A549 (cell line): ENCODE measurements around the gene AMER1. TPM values are rescaled to one million over a fixed set of nuclear protein-coding genes. Genes with fewer than 3 reads are reported as not detected.

Source experiments
- ATAC-seq, 2 experiments: fragments of 200-7000 bp in 1 of 2; fragments of >200 bp in 1 of 2; cut with Nextera tagmentation in 1 of 2; cut with Tn5 transposase in 1 of 2; 3 replicates each; pipeline versions ENCODE4 v1.8.0 to v1.9.1; 2018 to 2020; ENCODE audit warnings: mild to moderate bottlenecking in 1 of 2, moderate library complexity in 1 of 2
- CTCF ChIA-PET: fragments of 300-600 bp; sonication (Branson Sonifier 250); formaldehyde crosslinking; extraction: SDS; loops from one replicate; lab custom pipeline; 2021; ENCODE audit warnings: antibody characterized with exemption, inconsistent platforms; lab: Yijun Ruan, JAX
- POLR2A ChIA-PET: fragments of 350-600 bp; formaldehyde crosslinking; extraction: SDS; loops from one replicate; lab custom pipeline; 2021; ENCODE audit warnings: antibody characterized with exemption, inconsistent platforms; lab: Yijun Ruan, JAX
- DNase-seq, 2 experiments: peaks; one replicate each; pipeline versions ENCODE4 v3.0.0 to v3.0.0-alpha.2; 2011 to 2016; ENCODE audit warnings: low read depth in 1 of 2, low spot score in 1 of 2
- FAIRE-seq: peaks from 2 replicates; lab custom pipeline; 2011; peaks lifted over from hg19 to GRCh38; lab: Jason Lieb, UNC
- H3K27ac ChIP-seq, 2 experiments: fragments of >200 bp; sonication (Bioruptor Twin); formaldehyde crosslinking; 3 replicates each; pipeline ENCODE4 v1.5.1; 2016 to 2017
- H3K4me1 ChIP-seq: fragments of >200 bp; sonication (Bioruptor Twin); formaldehyde crosslinking; 3 replicates; pipeline ENCODE4 v1.6.1; 2016
- H3K4me2 ChIP-seq: fragments of >200 bp; sonication (Bioruptor Twin); formaldehyde crosslinking; 3 replicates; pipeline ENCODE4 v1.6.1; 2016
- H3K4me3 ChIP-seq: fragments of >200 bp; sonication (Bioruptor Twin); formaldehyde crosslinking; 3 replicates; pipeline ENCODE4 v1.5.1; 2016
- H3K9me3 ChIP-seq: fragments of >200 bp; sonication (Bioruptor Twin); formaldehyde crosslinking; 3 replicates; pipeline ENCODE4 v1.6.1; 2016
- BHLHE40 ChIP-seq: IDR thresholded peaks from 2 replicates; pipeline ENCODE4 v1.6.1; 2012; ENCODE audit warnings: low read depth, low read length, inconsistent platforms
- CBX2 ChIP-seq: fragments of 200-600 bp; sonication (generic); IDR thresholded peaks from 2 replicates; pipeline ENCODE4 v1.6.1; 2016; ENCODE audit warnings: low read depth, mild to moderate bottlenecking, borderline replicate concordance
- CBX8 ChIP-seq: fragments of 200-600 bp; sonication (generic); IDR thresholded peaks from 2 replicates; pipeline ENCODE4 v1.6.1; 2016
- CHD2 ChIP-seq: fragments of 150-350 bp; IDR thresholded peaks from 2 replicates; pipeline ENCODE4 v1.6.1; 2014; ENCODE audit warnings: low read length; ENCODE audit not compliant: partially characterized antibody
- CHD4 ChIP-seq: fragments of 200-600 bp; sonication (generic); IDR thresholded peaks from 2 replicates; pipeline ENCODE4 v1.6.1; 2016; ENCODE audit warnings: antibody characterized with exemption, mild to moderate bottlenecking, borderline replicate concordance
- EP300 ChIP-seq, 2 experiments: fragments of >200 bp; sonication (Bioruptor Twin); formaldehyde crosslinking; IDR thresholded peaks; 2 replicates in 1 of 2; 3 replicates in 1 of 2; pipeline ENCODE4 v1.6.1; 2016 to 2017
- FOSB ChIP-seq: fragments of 250-450 bp; sonication (Bioruptor Pico); IDR thresholded peaks from 2 replicates; pipeline ENCODE4 v1.5.0; 2020; ENCODE audit warnings: mild to moderate bottlenecking, moderate library complexity
- GATA3 ChIP-seq: IDR thresholded peaks from 2 replicates; pipeline ENCODE4 v1.6.1; 2012; ENCODE audit warnings: borderline replicate concordance
- HEYL ChIP-seq: fragments of 250-450 bp; sonication (Bioruptor Pico); IDR thresholded peaks from 2 replicates; pipeline ENCODE4 v1.8.0; 2021; ENCODE audit warnings: mild to moderate bottlenecking, moderate library complexity
- HOXA7 ChIP-seq: fragments of 250-450 bp; sonication (Bioruptor Pico); IDR thresholded peaks from 2 replicates; pipeline ENCODE4 v1.5.0; 2020; ENCODE audit warnings: mild to moderate bottlenecking, moderate library complexity
- HOXB13 ChIP-seq: fragments of 250-450 bp; sonication (Bioruptor Pico); IDR thresholded peaks from 2 replicates; pipeline ENCODE4 v1.5.0; 2020; ENCODE audit warnings: low read depth, mild to moderate bottlenecking, moderate library complexity
- HOXB5 ChIP-seq: fragments of 250-450 bp; sonication (Bioruptor Pico); IDR thresholded peaks from 2 replicates; pipeline ENCODE4 v1.5.0; 2020; ENCODE audit warnings: mild to moderate bottlenecking, moderate library complexity
- JUN ChIP-seq, 2 experiments: fragments of >200 bp; sonication (Bioruptor Twin); formaldehyde crosslinking; IDR thresholded peaks; 2 replicates in 1 of 2; 3 replicates in 1 of 2; pipeline ENCODE4 v1.6.1; 2016 to 2017
- KDM5A ChIP-seq: fragments of 200-600 bp; sonication (generic); IDR thresholded peaks from 2 replicates; pipeline ENCODE4 v1.6.1; 2016; ENCODE audit warnings: antibody characterized with exemption, mild to moderate bottlenecking
- NFE2L2 ChIP-seq: fragments of 150-350 bp; conservative IDR thresholded peaks from 2 replicates; pipeline ENCODE4 v1.6.1; 2014; ENCODE audit warnings: low read length
- POLR2A ChIP-seq: IDR thresholded peaks from 2 replicates; pipeline ENCODE4 v1.6.1; 2012; ENCODE audit warnings: mild to moderate bottlenecking, low read length
- POLR2AphosphoS2 ChIP-seq: conservative IDR thresholded peaks from 2 replicates; pipeline ENCODE4 v1.6.1; 2012; ENCODE audit warnings: low read length, improper control_type of control experiment, inconsistent platforms
- RARB ChIP-seq: fragments of 250-450 bp; sonication (Bioruptor Pico); IDR thresholded peaks from 2 replicates; pipeline ENCODE4 v1.8.0; 2021; ENCODE audit warnings: mild to moderate bottlenecking, moderate library complexity
- RCOR1 ChIP-seq: fragments of 150-350 bp; IDR thresholded peaks from 2 replicates; pipeline ENCODE4 v1.6.1; 2014; ENCODE audit warnings: antibody characterized with exemption, low read length, low read depth
- SMC3 ChIP-seq: fragments of >200 bp; sonication (Bioruptor Twin); formaldehyde crosslinking; IDR thresholded peaks from 3 replicates; pipeline ENCODE4 v1.6.1; 2018; ENCODE audit warnings: inconsistent platforms
- TFCP2L1 ChIP-seq: fragments of 250-450 bp; sonication (Bioruptor Pico); IDR thresholded peaks from 2 replicates; pipeline ENCODE4 v1.5.0; 2021; ENCODE audit warnings: mild to moderate bottlenecking
- ZC3H11A ChIP-seq: fragments of 450-650 bp; IDR thresholded peaks from 2 replicates; pipeline ENCODE4 v1.6.1; 2014; ENCODE audit warnings: antibody characterized with exemption, mild to moderate bottlenecking
- ZFP36 ChIP-seq: fragments of 450-650 bp; IDR thresholded peaks from 2 replicates; pipeline ENCODE4 v1.6.1; 2014; ENCODE audit warnings: borderline replicate concordance; ENCODE audit not compliant: partially characterized antibody
- ZNF302 ChIP-seq: fragments of 250-450 bp; sonication (Bioruptor Pico); IDR thresholded peaks from 2 replicates; pipeline ENCODE4 v1.9.0; 2021; ENCODE audit warnings: inconsistent platforms, mild to moderate bottlenecking, moderate library complexity
- WGBS: methylation state at CpG from one replicate; pipeline ENCODE4 v1.1.6; 2017; ENCODE audit errors: missing lambda C conversion rate; 5-methylcytosine and 5-hydroxymethylcytosine counted together
- polyA plus RNA-seq, 4 experiments: library from polyadenylated mRNA; depleted of rRNA in 3 of 4; stranded (reverse); fragments of >200 nt; fragmentation: RNase III in 1 of 4; extraction: RNeasy Plus Mini Kit Qiagen cat#74134 plus additional on column Dnase treatment in 1 of 4; gene quantifications; 2 replicates in 3 of 4; 3 replicates in 1 of 4; pipeline ENCODE4 v1.2.3, GENCODE V29; 2011 to 2017
- TF ChIP-seq, protein P1 (sequence below): IDR thresholded peaks from 2 replicates; pipeline ENCODE4 v1.6.1; 2012
- TF ChIP-seq, protein P2 (sequence below): fragments of 450-650 bp; IDR thresholded peaks from 2 replicates; pipeline ENCODE4 v1.6.1; 2014; ENCODE audit warnings: antibody characterized with exemption
- TF ChIP-seq, protein P3 (sequence below): fragments of 150-350 bp; IDR thresholded peaks from 2 replicates; pipeline ENCODE4 v1.6.1; 2014; ENCODE audit warnings: low read depth, mild to moderate bottlenecking, low read length

AMER1 gene
- polyA plus RNA-seq, 2 of the 4 experiments (the other 2 are of a cell fraction), result 1.9 to 2.8 TPM

DNA sequence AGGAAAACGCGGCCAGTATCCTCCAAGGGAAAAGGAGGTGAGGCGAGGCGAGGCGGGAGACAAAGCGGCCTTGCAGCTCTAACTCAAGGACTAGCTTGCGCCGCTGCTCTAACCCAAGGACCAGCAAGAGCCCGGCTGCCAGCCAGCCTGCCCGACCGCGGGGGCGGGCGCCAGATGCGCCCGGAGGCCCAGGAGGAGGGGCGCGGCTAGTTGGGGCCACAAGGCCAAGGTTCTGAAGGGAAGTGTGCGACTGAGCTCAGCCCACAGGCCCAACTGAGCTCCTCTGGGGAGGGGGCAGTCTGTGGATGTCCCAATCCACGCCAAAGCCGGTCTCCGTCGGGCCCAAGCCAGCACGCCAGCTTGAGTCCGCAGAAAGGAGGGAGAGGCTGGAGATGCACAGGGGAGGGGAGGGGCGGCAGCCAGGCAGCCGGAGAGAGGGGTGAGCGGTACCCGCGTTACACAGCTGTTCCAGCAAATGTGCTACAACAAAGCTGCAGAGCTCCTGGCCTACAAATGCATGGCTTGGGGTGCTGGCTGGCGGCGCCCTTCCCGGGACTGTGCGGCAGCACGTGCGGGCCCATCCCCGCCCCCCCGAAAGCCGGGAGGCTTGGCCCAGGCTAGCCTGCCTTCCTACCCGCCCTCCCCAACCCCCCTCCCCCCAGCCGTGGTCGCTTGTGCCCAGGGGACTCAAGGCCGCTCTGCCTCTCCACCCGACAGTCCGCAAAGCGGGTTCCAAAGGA lies 637 bp downstream of the AMER1 start:
- ChIA-PET POLR2A (interaction anchor here (0.9 to 2.0 kb wide), 5 partner anchors 9 to 450 kb away, joined by 3 to 5 read pairs (median 3); partner anchors contain the start of gene MTMR8), CTCF (no interaction called here)
- ATAC-seq (peak; percentile 32 to 53), DNase-seq (peak in 1 of 2 experiments; percentile 42), FAIRE-seq (no peak)
- Histone ChIP-seq H3K27ac (peak overlapping the region; percentile 93 to 97), H3K4me3 (peak overlapping the region; percentile 91), H3K9me3 (no peaks in the 10 kb centered on the region), H3K4me2 (peak overlapping the region; percentile 87), H3K4me1 (peaks cover 7% of the 10 kb centered on the region)
- WGBS, result 44% methylated on average over 8 of the region's 46 CpGs
- TF ChIP-seq HOXB13 (CRISPR knock-in tag) (no peak), BHLHE40 (no peak), CHD4 (no peak)
- TF ChIP-seq, protein P1, sequence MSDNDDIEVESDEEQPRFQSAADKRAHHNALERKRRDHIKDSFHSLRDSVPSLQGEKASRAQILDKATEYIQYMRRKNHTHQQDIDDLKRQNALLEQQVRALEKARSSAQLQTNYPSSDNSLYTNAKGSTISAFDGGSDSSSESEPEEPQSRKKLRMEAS, result peak; percentile 45; the same call in 1 of the 2 replicates

GRCh38 chrX:64204252-64204651 lies 1.3 kb downstream of the AMER1 start:
- CTCF ChIA-PET, result no interaction called here
- ATAC-seq (no peak), DNase-seq (no peak), FAIRE-seq (no peak)
- Histone ChIP-seq H3K27ac (peak overlapping the region; percentile 93 to 97), H3K4me1 (peaks cover 7% of the 10 kb centered on the region), H3K4me3 (peak overlapping the region; percentile 91), H3K9me3 (no peaks in the 10 kb centered on the region), H3K4me2 (peak overlapping the region; percentile 87)
- WGBS, result 97% methylated on average over 4 of the region's 23 CpGs
- POLR2A ChIA-PET, result no interaction called here
- no peak for TF ChIP-seq CBX8
- no peak for TF ChIP-seq RARB (CRISPR knock-in tag)
- TF ChIP-seq TFCP2L1 (CRISPR knock-in tag), result no peak
- TF ChIP-seq POLR2A, result no peak

DNA sequence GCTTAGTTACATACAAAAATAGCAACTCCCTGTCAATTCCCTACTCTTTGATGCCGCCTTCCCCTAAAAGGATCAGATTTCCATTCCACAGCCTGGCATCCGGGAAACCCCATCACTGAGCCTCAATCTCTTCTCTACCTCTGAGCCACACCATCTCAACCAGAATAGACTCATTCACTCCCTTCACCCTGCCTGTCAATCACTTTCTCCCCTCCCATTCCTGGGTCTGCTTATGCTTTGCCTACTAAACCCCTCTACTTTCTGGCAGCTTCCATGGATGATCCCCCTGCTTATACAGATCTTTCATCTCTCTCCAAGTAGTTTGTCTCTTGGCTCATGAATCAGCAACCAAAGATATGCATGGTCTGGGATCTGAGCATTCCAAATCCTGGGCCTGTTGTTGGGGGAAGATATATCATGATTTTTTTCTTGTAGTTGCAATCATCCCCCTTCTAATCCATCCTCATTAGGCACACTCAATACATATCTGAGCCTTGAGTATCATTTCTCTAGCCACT lies 2.6 kb downstream of the AMER1 start:
- TF ChIP-seq CHD2, result no peak
- no peak for TF ChIP-seq KDM5A
- TF ChIP-seq POLR2AphosphoS2, result no peak
- TF ChIP-seq HOXA7 (CRISPR knock-in tag), result no peak
- TF ChIP-seq JUN (IDR thresholded peaks at IDR 0.05), result no peak
- TF ChIP-seq ZNF302 (CRISPR knock-in tag), result no peak
- TF ChIP-seq FOSB, result no peak
- TF ChIP-seq GATA3, result no peak
- TF ChIP-seq, protein P2, sequence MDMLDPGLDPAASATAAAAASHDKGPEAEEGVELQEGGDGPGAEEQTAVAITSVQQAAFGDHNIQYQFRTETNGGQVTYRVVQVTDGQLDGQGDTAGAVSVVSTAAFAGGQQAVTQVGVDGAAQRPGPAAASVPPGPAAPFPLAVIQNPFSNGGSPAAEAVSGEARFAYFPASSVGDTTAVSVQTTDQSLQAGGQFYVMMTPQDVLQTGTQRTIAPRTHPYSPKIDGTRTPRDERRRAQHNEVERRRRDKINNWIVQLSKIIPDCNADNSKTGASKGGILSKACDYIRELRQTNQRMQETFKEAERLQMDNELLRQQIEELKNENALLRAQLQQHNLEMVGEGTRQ, result no peak
- TF ChIP-seq HOXB5 (CRISPR knock-in tag), result no peak
- TF ChIP-seq RCOR1, result no peak
- TF ChIP-seq ZC3H11A, result no peak
- no peak for TF ChIP-seq SMC3
- no peak for TF ChIP-seq ZFP36
- TF ChIP-seq, protein P3, sequence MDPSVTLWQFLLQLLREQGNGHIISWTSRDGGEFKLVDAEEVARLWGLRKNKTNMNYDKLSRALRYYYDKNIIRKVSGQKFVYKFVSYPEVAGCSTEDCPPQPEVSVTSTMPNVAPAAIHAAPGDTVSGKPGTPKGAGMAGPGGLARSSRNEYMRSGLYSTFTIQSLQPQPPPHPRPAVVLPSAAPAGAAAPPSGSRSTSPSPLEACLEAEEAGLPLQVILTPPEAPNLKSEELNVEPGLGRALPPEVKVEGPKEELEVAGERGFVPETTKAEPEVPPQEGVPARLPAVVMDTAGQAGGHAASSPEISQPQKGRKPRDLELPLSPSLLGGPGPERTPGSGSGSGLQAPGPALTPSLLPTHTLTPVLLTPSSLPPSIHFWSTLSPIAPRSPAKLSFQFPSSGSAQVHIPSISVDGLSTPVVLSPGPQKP, result no peak
- TF ChIP-seq CHD4, result no peak
- TF ChIP-seq HEYL (CRISPR knock-in tag), result no peak
- TF ChIP-seq CBX2, result no peak
- TF ChIP-seq NFE2L2, result no peak
- no peak for TF ChIP-seq EP300 (IDR thresholded peaks at IDR 0.05)
- 98% methylated on average over 2 of the region's 2 CpGs for WGBS
- no peak overlapping the region for H3K27ac ChIP-seq
- CTCF ChIA-PET, result no interaction called here
- no peak overlapping the region for H3K4me3 ChIP-seq
- peaks cover 7% of the 10 kb centered on the region for H3K4me1 ChIP-seq
- no peak overlapping the region for H3K4me2 ChIP-seq
- ATAC-seq, result no peak
- POLR2A ChIA-PET, result no interaction called here
- no peak for DNase-seq
- H3K9me3 ChIP-seq, result no peaks in the 10 kb centered on the region
- no peak for FAIRE-seq
